Uterus (tissue), 4 donors: ENCODE data around the gene PLCE1. TPM values are rescaled to one million over a fixed set of nuclear protein-coding genes. Genes with fewer than 3 reads are reported as not detected.

Experiments
- DNase-seq, 2 donors: peaks; one replicate each; pipeline ENCODE4 v3.0.0-alpha.2; 2019 to 2020
- H3K27ac ChIP-seq, 2 donors: fragments of 200-600 bp; sonication (generic); 1 replicate in 1 of 2; 2 replicates in 1 of 2; pipeline ENCODE4 v1.5.1; 2016 to 2018
- H3K27me3 ChIP-seq, 2 donors: fragments of 200-600 bp; sonication (generic); one replicate each; pipeline ENCODE4 v1.5.1; 2018 to 2019; ENCODE audit warnings: control low read depth in 1 of 2
- H3K36me3 ChIP-seq, 2 donors: fragments of 200-600 bp; sonication (generic); one replicate each; pipeline ENCODE4 v1.5.1; 2019; ENCODE audit warnings: control low read depth in 1 of 2
- H3K4me1 ChIP-seq, 2 donors: fragments of 200-600 bp; sonication (generic); one replicate each; pipeline ENCODE4 v1.5.1; 2018 to 2019; ENCODE audit warnings: control low read depth in 1 of 2
- H3K4me3 ChIP-seq, 2 donors: fragments of 200-600 bp; sonication (generic); 1 replicate in 1 of 2; 2 replicates in 1 of 2; pipeline ENCODE4 v1.5.1; 2018 to 2019; ENCODE audit warnings: mild to moderate bottlenecking in 1 of 2
- H3K9me3 ChIP-seq, 2 donors: fragments of 200-600 bp; sonication (generic); one replicate each; pipeline ENCODE4 v1.5.1; 2019; ENCODE audit warnings: control low read depth in 1 of 2
- CTCF ChIP-seq, 4 experiments: fragments of 200-600 bp in 2 of 4; fragments of 450-650 bp in 2 of 4; sonication (generic) in 2 of 4; IDR thresholded peaks; one replicate each; pipeline ENCODE4 v1.5.1; 2016 to 2019; ENCODE audit warnings: antibody characterized with exemption in 4 of 4, mild to moderate bottlenecking in 2 of 4, moderate library complexity in 1 of 4
- POLR2A ChIP-seq, 2 donors: fragments of 450-650 bp; IDR thresholded peaks; one replicate each; pipeline ENCODE4 v1.6.1; 2016; ENCODE audit warnings: antibody characterized with exemption in 2 of 2, mild to moderate bottlenecking in 1 of 2, moderate library complexity in 1 of 2
- intact Hi-C: fragments of 100-400 bp; cut with DNase I; formaldehyde crosslinking; loops from one replicate; pipeline ENCODE4 v1.15.1; 2023; ENCODE audit warnings: low total_unique reads
- total RNA-seq, 4 donors: library from RNA; depleted of rRNA in 3 of 4; stranded (reverse); fragments of >200 nt in 3 of 4; gene quantifications; one replicate each; pipeline versions ENCODE4 v1.1.0 to v1.2.4, GENCODE V29; 2014 to 2023
- donor health status: DM: yes; HTN: yes; CAD: no.

The PLCE1 gene
- total RNA-seq, 4 donors from 2014 or later: 7.1 to 21.7 (median 12.9) TPM

- TF ChIP-seq CTCF (IDR thresholded peaks at IDR 0.05) (no peak), POLR2A (IDR thresholded peaks at IDR 0.05) (no peak)
- Histone ChIP-seq H3K9me3 (no peaks in the 10 kb centered on the region), H3K36me3 (no peaks in the 10 kb centered on the region), H3K27me3 (no peaks in the 10 kb centered on the region), H3K27ac (peak overlapping the region; percentile 62 to 74), H3K4me1 (peaks cover 0 to 3% of the 10 kb centered on the region in 2 donors), H3K4me3 (peak overlapping the region; percentile 54 to 84)
- peak in 1 of 2 donors; percentile 17 for DNase-seq
- intact Hi-C loops: no loop called here
Observed at GRCh38 chr10:93993414-93993781, 333 bp upstream of the PLCE1 start.

GRCh38 chr10:93994438-93994801 is 689 bp downstream of the PLCE1 start:
- H3K4me3 ChIP-seq: peak overlapping the region; percentile 54 to 84
- peak overlapping the region; percentile 62 to 74 for H3K27ac ChIP-seq
- TF ChIP-seq POLR2A (IDR thresholded peaks at IDR 0.05) (no peak), CTCF (IDR thresholded peaks at IDR 0.05) (no peak)
- H3K9me3 ChIP-seq: no peaks in the 10 kb centered on the region
- intact Hi-C loops: no loop called here
- no peak for DNase-seq
- H3K36me3 ChIP-seq: no peaks in the 10 kb centered on the region
- H3K27me3 ChIP-seq: no peaks in the 10 kb centered on the region
- H3K4me1 ChIP-seq: peaks cover 0 to 3% of the 10 kb centered on the region in 2 donors

GRCh38 chr10:93995182-93995581 is 1.5 kb downstream of the PLCE1 start:
- DNase-seq: no peak
- no peaks in the 10 kb centered on the region for H3K9me3 ChIP-seq
- H3K36me3 ChIP-seq: no peaks in the 10 kb centered on the region
- H3K27me3 ChIP-seq: no peaks in the 10 kb centered on the region
- peak overlapping the region in 1 of 2 donors; percentile 17 for H3K27ac ChIP-seq
- TF ChIP-seq POLR2A (IDR thresholded peaks at IDR 0.05) (no peak), CTCF (IDR thresholded peaks at IDR 0.05) (no peak)
- H3K4me3 ChIP-seq: no peak overlapping the region
- intact Hi-C loops: no loop called here
- H3K4me1 ChIP-seq: peaks cover 0 to 3% of the 10 kb centered on the region in 2 donors

- no peak overlapping the region for H3K4me3 ChIP-seq
- H3K36me3 ChIP-seq: no peaks in the 10 kb centered on the region
- no peaks in the 10 kb centered on the region for H3K9me3 ChIP-seq
- intact Hi-C loops: no loop called here
- peaks cover 0 to 3% of the 10 kb centered on the region in 2 donors for H3K4me1 ChIP-seq
- TF ChIP-seq CTCF (IDR thresholded peaks at IDR 0.05) (no peak), POLR2A (IDR thresholded peaks at IDR 0.05) (no peak)
- H3K27me3 ChIP-seq: no peaks in the 10 kb centered on the region
- no peak for DNase-seq
- peak overlapping the region in 1 of 2 donors; percentile 17 for H3K27ac ChIP-seq
Observed at GRCh38 chr10:93995598-93996271, 2.0 kb downstream of the PLCE1 start.

- no peaks in the 10 kb centered on the region for H3K36me3 ChIP-seq
- intact Hi-C loops: no loop called here
- no peak for DNase-seq
- TF ChIP-seq CTCF (IDR thresholded peaks at IDR 0.05) (no peak), POLR2A (IDR thresholded peaks at IDR 0.05) (no peak)
- H3K9me3 ChIP-seq: no peaks in the 10 kb centered on the region
- no peaks in the 10 kb centered on the region for H3K27me3 ChIP-seq
- H3K27ac ChIP-seq: no peak overlapping the region
- peaks cover 0 to 1% of the 10 kb centered on the region in 2 donors for H3K4me1 ChIP-seq
- no peak overlapping the region for H3K4me3 ChIP-seq
Observed at GRCh38 chr10:93996551-93996950, 2.8 kb downstream of the PLCE1 start.
